ENCODE data around the gene GOLPH3. TPM values are rescaled to one million over a fixed set of nuclear protein-coding genes. Genes with fewer than 3 reads are reported as not detected.

Gene GOLPH3
- total RNA-seq, 4 donors from 2014 or later, result 149 to 277 (median 187) TPM

DNA sequence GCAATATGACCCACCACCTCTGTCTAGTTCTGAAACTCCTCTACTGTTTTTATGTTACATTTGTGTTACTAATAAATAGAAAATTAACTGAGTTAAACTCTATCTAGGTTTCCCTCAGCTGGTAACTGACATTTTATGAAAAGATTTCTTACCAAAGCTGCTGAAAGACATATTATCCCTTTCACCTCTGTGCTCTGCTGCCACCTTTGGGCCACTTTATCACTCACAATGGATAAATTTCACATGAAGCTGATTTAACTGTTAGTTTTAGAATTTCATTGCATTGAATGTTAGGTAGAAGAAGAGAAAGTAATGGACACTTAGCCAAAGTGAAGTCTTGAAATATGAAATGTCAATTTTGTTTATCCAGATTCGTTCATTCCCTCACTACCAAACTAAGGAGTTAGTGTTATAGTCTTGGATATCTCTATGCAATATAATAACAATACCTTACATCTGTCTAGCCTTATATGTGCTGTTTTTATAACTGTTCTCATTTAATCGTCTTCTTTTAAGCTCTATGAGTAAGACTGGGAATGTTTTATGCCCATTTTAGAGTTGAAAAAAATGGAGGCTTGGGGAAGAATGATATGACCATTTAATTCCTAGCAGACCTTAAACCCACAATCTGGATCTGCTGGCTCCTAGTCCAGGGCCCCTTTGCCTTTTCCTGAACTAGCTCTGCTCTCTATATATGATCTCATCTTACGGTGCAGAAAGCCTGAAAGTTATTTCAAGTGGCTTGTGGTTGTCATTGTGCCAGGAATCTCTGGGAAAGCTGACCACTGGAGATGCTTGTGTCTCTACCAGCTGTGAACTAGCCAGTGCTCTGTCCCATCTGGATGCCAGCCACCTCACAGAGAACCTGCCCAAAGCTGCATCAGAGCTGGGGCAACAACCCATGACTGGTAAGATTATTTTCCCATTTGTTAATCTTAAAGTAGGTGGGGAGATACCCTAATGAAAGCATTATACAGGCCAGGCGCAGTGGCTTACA, 97.1 kb downstream of the GOLPH3 start:
- peaks cover 0 to 13% (median 0%) of the 10 kb centered on the region in 4 donors for H3K4me1 ChIP-seq
- intact Hi-C loops (cut with DNase I), result no loop called here
- H3K4me3 ChIP-seq, result no peak overlapping the region
- WGBS, result 46% methylated on average over 4 of the region's 4 CpGs
- no peaks in the 10 kb centered on the region for H3K27me3 ChIP-seq
- no peaks in the 10 kb centered on the region for H3K9me3 ChIP-seq
- DNase-seq (ENCODE audit: extremely low spot score), result no peak
- H3K27ac ChIP-seq (replicated peaks in 1 of 4), result no peak overlapping the region
- H3K36me3 ChIP-seq, result peaks cover 0 to 56% (median 7%) of the 10 kb centered on the region in 4 donors
- no peak for TF ChIP-seq EP300 (IDR thresholded peaks at IDR 0.05)
- no peak for TF ChIP-seq POLR2A (IDR thresholded peaks at IDR 0.05; ENCODE audit: low read depth)
- TF ChIP-seq CTCF (IDR thresholded peaks at IDR 0.05), result peak; percentile 58 to 71 (median 70)
- no peak for TF ChIP-seq POLR2AphosphoS5 (IDR thresholded peaks at IDR 0.05)

Small RNA genes within 50 kb of the gene (small RNA-seq; reads per million reads assigned to genes)
- gene RF00019, result 0 reads per million in 3 donors

Other genes with a start within 250 kb of the GOLPH3 start
- gene MTMR12, start 138.6 kb upstream of the GOLPH3 start, total RNA-seq, result 10 to 100 TPM; 49.9 to 94.0 (median 63.8) TPM